Endothelial cell of umbilical vein (primary cell): ENCODE measurements around the gene MRGPRF. TPM values are rescaled to one million over a fixed set of nuclear protein-coding genes. Genes with fewer than 3 reads are reported as not detected.

Source experiments
- BruUV-seq: library from RNA; stranded (reverse); fragments of 400-500 nt; replicated peaks from 2 replicates; lab custom pipeline; 2021; lab: Mats Ljungman, UMichigan
- CTCF ChIA-PET: fragments of 300-600, 350-600 bp; sonication (Branson Sonifier 250); formaldehyde crosslinking; loops from one replicate; lab custom pipeline; 2021; ENCODE audit warnings: antibody characterized with exemption, inconsistent platforms; lab: Charles Lee
- POLR2A ChIA-PET: fragments of 300-600, 350-600 bp; sonication (Branson Sonifier 250); formaldehyde crosslinking; loops from one replicate; lab custom pipeline; 2021; ENCODE audit warnings: antibody characterized with exemption, inconsistent platforms; lab: Charles Lee
- DNase-seq: peaks from one replicate; pipeline ENCODE4 v3.0.0-alpha.2; 2011; ENCODE audit warnings: low read depth, low spot score
- FAIRE-seq: peaks from 2 replicates; lab custom pipeline; 2011; peaks lifted over from hg19 to GRCh38; lab: Jason Lieb, UNC
- H2AFZ ChIP-seq: 2 replicates; pipeline ENCODE4 v1.6.0; 2012; ENCODE audit warnings: low read depth, low read length, control low read depth, inconsistent platforms
- H3K27ac ChIP-seq: 2 replicates; pipeline ENCODE4 v1.5.1; 2011; ENCODE audit warnings: low read depth, mild to moderate bottlenecking, control low read depth, low read length, moderate library complexity; ENCODE audit not compliant: insufficient read depth
- H3K27me3 ChIP-seq, 2 experiments: 2 replicates each; pipeline versions ENCODE4 v1.6.0 to v1.6.1; 2011; ENCODE audit warnings: low read length in 2 of 2, mixed read lengths in 1 of 2; ENCODE audit not compliant: control insufficient read depth in 2 of 2, insufficient read depth in 2 of 2
- H3K36me3 ChIP-seq, 2 experiments: 2 replicates in 1 of 2; 3 replicates in 1 of 2; pipeline ENCODE4 v1.5.1; 2011; ENCODE audit warnings: low read length in 2 of 2, mild to moderate bottlenecking in 1 of 2, moderate library complexity in 1 of 2; ENCODE audit not compliant: control insufficient read depth in 2 of 2, insufficient read depth in 2 of 2; ENCODE audit errors: extremely low read depth in 1 of 2
- H3K4me1 ChIP-seq: 3 replicates; pipeline ENCODE4 v1.5.1; 2011; ENCODE audit warnings: mild to moderate bottlenecking, low read length; ENCODE audit not compliant: control insufficient read depth, insufficient read depth; ENCODE audit errors: extremely low read depth
- H3K4me2 ChIP-seq: 2 replicates; pipeline ENCODE4 v1.6.1; 2011; ENCODE audit warnings: low read length, control low read depth, mixed read lengths; ENCODE audit not compliant: insufficient read depth
- H3K4me3 ChIP-seq, 3 experiments: fragments of 200-600 bp in 1 of 3; sonication (generic), shearing (Covaris generic) in 1 of 3; replicated peaks in 1 of 3; 2 replicates each; pipeline ENCODE4 v1.5.1; 2011 to 2016; ENCODE audit warnings: control low read depth in 3 of 3, low read length in 3 of 3, mild to moderate bottlenecking in 2 of 3, inconsistent platforms in 1 of 3, low read depth in 1 of 3, moderate library complexity in 1 of 3; ENCODE audit not compliant: insufficient read depth in 1 of 3
- H3K79me2 ChIP-seq: 2 replicates; pipeline ENCODE4 v1.6.0; 2012; ENCODE audit warnings: low read length, inconsistent platforms; ENCODE audit not compliant: control insufficient read depth, insufficient read depth
- H3K9ac ChIP-seq: replicated peaks from 2 replicates; pipeline ENCODE3; 2011; ENCODE audit warnings: low read length, control low read depth; ENCODE audit not compliant: insufficient read depth; ENCODE audit errors: extremely low read depth
- H3K9me1 ChIP-seq: replicated peaks from 3 replicates; pipeline ENCODE4 v1.6.0; 2011; ENCODE audit warnings: mild to moderate bottlenecking, low read length; ENCODE audit not compliant: control insufficient read depth, insufficient read depth; ENCODE audit errors: extremely low read depth
- H3K9me3 ChIP-seq: replicated peaks from 2 replicates; pipeline ENCODE4 v1.5.1; 2012; ENCODE audit warnings: low read length, inconsistent platforms; ENCODE audit not compliant: control insufficient read depth, insufficient read depth
- H4K20me1 ChIP-seq: replicated peaks from 2 replicates; pipeline ENCODE3; 2011; ENCODE audit warnings: mild to moderate bottlenecking, low read length; ENCODE audit not compliant: control insufficient read depth, insufficient read depth; ENCODE audit errors: extremely low read depth
- EZH2 ChIP-seq: IDR thresholded peaks from 2 replicates; pipeline ENCODE4 v1.6.1; 2012; ENCODE audit warnings: borderline replicate concordance, low read depth, mild to moderate bottlenecking, moderate library complexity, low read length, inconsistent platforms; ENCODE audit not compliant: severe bottlenecking
- FOS ChIP-seq: IDR thresholded peaks from 2 replicates; pipeline ENCODE4 v1.6.1; 2011; ENCODE audit warnings: mild to moderate bottlenecking, low read length, moderate library complexity, borderline replicate concordance; ENCODE audit not compliant: insufficient read depth
- GATA2 ChIP-seq: IDR thresholded peaks from 2 replicates; pipeline ENCODE4 v1.7.0; 2011; ENCODE audit warnings: low read depth, mild to moderate bottlenecking, moderate library complexity, mixed read lengths, low read length; ENCODE audit not compliant: insufficient read length, insufficient read depth
- JUN ChIP-seq: IDR thresholded peaks from 2 replicates; pipeline ENCODE4 v1.6.1; 2011; ENCODE audit warnings: borderline replicate concordance, low read depth; ENCODE audit not compliant: insufficient read length, insufficient read depth
- MYC ChIP-seq: IDR thresholded peaks from one replicate; pipeline ENCODE4 v1.6.1; 2011; ENCODE audit warnings: mild to moderate bottlenecking, low read depth, low read length
- POLR2A ChIP-seq: IDR thresholded peaks from 2 replicates; pipeline ENCODE4 v1.6.1; 2012; ENCODE audit warnings: low read depth, mild to moderate bottlenecking, control low read depth, low read length
- POLR2AphosphoS5 ChIP-seq: IDR thresholded peaks from 2 replicates; pipeline ENCODE4 v1.6.1; 2012; ENCODE audit warnings: low read depth, mild to moderate bottlenecking, control low read depth, low read length, moderate library complexity; ENCODE audit not compliant: insufficient read depth
- dilution Hi-C: fragments of 300-500 bp; cut with MboI; formaldehyde crosslinking; loops from one replicate; pipeline ENCODE4 v1.15.0; 2019; ENCODE audit warnings: low sequenced_read_pairs; ENCODE audit not compliant: extremely low pct_ligation_motif_present
- intact Hi-C: fragments of 100-400 bp; cut with micrococcal nuclease; formaldehyde crosslinking; loops from one replicate; pipeline ENCODE4 v1.10.0; 2022
- polyA plus RNA-seq, 4 experiments: library from polyadenylated mRNA; depleted of rRNA in 3 of 4; stranded (reverse) in 3 of 4; unstranded in 1 of 4; fragments of >200 nt; gene quantifications; 2 replicates each; pipeline versions ENCODE4 v1.2.1 to v1.2.3, GENCODE V29; 2011 to 2012; ENCODE audit warnings: missing spikeins in 1 of 4
- total RNA-seq: library from RNA; stranded (reverse); gene quantifications from 2 replicates; pipeline ENCODE4 v1.2.3, GENCODE V29; 2021
- TF ChIP-seq, protein P1 (sequence below), 2 donors: IDR thresholded peaks; 1 replicate in 1 of 2; 2 replicates in 1 of 2; pipeline ENCODE4 v1.5.1; 2011; ENCODE audit warnings: low read length in 2 of 2, mild to moderate bottlenecking in 2 of 2, moderate library complexity in 2 of 2, control low read depth in 1 of 2, inconsistent platforms in 1 of 2, low read depth in 1 of 2; ENCODE audit not compliant: insufficient read depth in 1 of 2; ENCODE audit errors: extremely low read depth in 1 of 2
- TF ChIP-seq, protein P2 (sequence below): IDR thresholded peaks from 2 replicates; pipeline ENCODE4 v1.6.1; 2011; ENCODE audit not compliant: insufficient read depth, insufficient read length

MRGPRF gene
- total and polyA plus RNA-seq, 2 donors (not counting 3 experiments of a cell fraction or from before 2014, with no cell fraction given), result not detected

DNA sequence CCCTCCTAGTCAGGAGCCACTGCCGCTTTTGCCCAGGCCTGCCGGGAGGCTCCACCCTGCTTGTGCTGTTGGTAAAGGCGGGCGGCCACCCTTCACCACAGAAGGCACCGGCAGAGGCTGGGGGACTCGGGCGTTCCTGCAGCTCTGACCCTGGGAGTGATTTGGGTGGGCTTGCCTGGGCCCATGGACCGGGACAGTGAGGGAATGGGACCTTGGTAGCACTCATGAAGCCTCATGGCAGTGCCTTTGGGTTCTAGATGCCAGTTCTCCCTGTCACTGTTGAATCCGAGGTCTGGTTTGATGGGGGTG is 40.1 kb upstream of the MRGPRF start:
- Histone ChIP-seq H3K4me1 (peaks cover 9% of the 10 kb centered on the region), H2AFZ (no peak overlapping the region), H3K27me3 (no peaks in the 10 kb centered on the region), H4K20me1 (no peaks in the 10 kb centered on the region), H3K4me2 (no peak overlapping the region), H3K27ac (no peak overlapping the region), H3K9ac (no peak overlapping the region), H3K9me3 (no peaks in the 10 kb centered on the region), H3K36me3 (peaks cover 0 to 11% of the 10 kb centered on the region in 2 experiments), H3K79me2 (peaks cover 18% of the 10 kb centered on the region), H3K9me1 (no peaks in the 10 kb centered on the region), H3K4me3 (no peak overlapping the region)
- TF ChIP-seq MYC (no peak), POLR2A (no peak), FOS (no peak), EZH2 (no peak), GATA2 (no peak), POLR2AphosphoS5 (no peak), JUN (no peak)
- TF ChIP-seq, protein P1, sequence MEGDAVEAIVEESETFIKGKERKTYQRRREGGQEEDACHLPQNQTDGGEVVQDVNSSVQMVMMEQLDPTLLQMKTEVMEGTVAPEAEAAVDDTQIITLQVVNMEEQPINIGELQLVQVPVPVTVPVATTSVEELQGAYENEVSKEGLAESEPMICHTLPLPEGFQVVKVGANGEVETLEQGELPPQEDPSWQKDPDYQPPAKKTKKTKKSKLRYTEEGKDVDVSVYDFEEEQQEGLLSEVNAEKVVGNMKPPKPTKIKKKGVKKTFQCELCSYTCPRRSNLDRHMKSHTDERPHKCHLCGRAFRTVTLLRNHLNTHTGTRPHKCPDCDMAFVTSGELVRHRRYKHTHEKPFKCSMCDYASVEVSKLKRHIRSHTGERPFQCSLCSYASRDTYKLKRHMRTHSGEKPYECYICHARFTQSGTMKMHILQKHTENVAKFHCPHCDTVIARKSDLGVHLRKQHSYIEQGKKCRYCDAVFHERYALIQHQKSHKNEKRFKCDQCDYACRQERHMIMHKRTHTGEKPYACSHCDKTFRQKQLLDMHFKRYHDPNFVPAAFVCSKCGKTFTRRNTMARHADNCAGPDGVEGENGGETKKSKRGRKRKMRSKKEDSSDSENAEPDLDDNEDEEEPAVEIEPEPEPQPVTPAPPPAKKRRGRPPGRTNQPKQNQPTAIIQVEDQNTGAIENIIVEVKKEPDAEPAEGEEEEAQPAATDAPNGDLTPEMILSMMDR (IDR thresholded peaks at IDR 0.05; ENCODE audit: extremely low read depth in 1 of 2, insufficient read depth in 1 of 2, low read depth in 1 of 2, low read length in 2 of 2), result no peak
- TF ChIP-seq, protein P2, sequence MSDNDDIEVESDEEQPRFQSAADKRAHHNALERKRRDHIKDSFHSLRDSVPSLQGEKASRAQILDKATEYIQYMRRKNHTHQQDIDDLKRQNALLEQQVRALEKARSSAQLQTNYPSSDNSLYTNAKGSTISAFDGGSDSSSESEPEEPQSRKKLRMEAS, result no peak
- no TSS peak for BruUV-seq
- intact Hi-C loops, result no loop called here
- CTCF ChIA-PET, result interaction anchor here (1.1 kb wide), 1 partner anchor 9 kb away, joined by 4 read pairs; no protein-coding TSS in a partner anchor
- DNase-seq (no peak), FAIRE-seq (no peak)
- POLR2A ChIA-PET, result no interaction called here
- dilution Hi-C loops, result no loop called here
